ENCODE measurements around the gene FAAP100.
A peak's percentile ranks its signal among the peaks of the same experiment; 100 is the strongest.

The FAAP100 gene

GRCh38 chr17:81539961-81540675, 12.0 kb downstream of the FAAP100 start:
- POLR2A ChIA-PET: no interaction called here
- Histone ChIP-seq H3K4me1 (ENCODE audit: control extremely low read depth in 1 of 4, control insufficient read depth in 4 of 4, insufficient read depth in 4 of 4, low read length in 3 of 4) (peaks cover 0 to 14% (median 7%) of the 10 kb centered on the region in 4 experiments), H3K27ac (ENCODE audit: insufficient read depth in 1 of 2, low read depth in 1 of 2, low read length in 2 of 2, poor library complexity in 1 of 2, severe bottlenecking in 2 of 2) (no peak overlapping the region), H3K4me3 (ENCODE audit: control insufficient read depth in 1 of 7, extremely low read depth in 1 of 7, insufficient read depth in 4 of 7, low read depth in 2 of 7, low read length in 6 of 7) (no peak overlapping the region), H3K27me3 (replicated peaks in 2 of 5; ENCODE audit: control insufficient read depth in 4 of 5, insufficient read depth in 5 of 5, low read length in 4 of 5) (peaks cover 0 to 34% (median 10%) of the 10 kb centered on the region in 5 experiments), H3K36me3 (ENCODE audit: control insufficient read depth in 4 of 4, insufficient read depth in 4 of 4, low read length in 3 of 4) (peaks cover 3 to 60% (median 43%) of the 10 kb centered on the region in 4 experiments), H3K9me3 (ENCODE audit: control extremely low read depth in 1 of 5, control insufficient read depth in 4 of 5, insufficient read depth in 2 of 5, low read depth in 1 of 5, low read length in 4 of 5) (no peaks in the 10 kb centered on the region)
- CTCF ChIA-PET: interaction anchor here (0.7 to 4.1 kb wide), 2 partner anchors 61 to 286 kb away, joined by 3 to 19 read pairs; no protein-coding TSS in a partner anchor
- WGBS (ENCODE audit: insufficient coverage): 97% methylated on average over 25 of the region's 28 CpGs
- no peak for DNase-seq

GRCh38 chr17:81539571-81539900, 12.6 kb downstream of the FAAP100 start:
- peaks cover 0 to 39% (median 10%) of the 10 kb centered on the region in 5 experiments for H3K27me3 ChIP-seq (replicated peaks in 2 of 5; ENCODE audit: control insufficient read depth in 4 of 5, insufficient read depth in 5 of 5, low read length in 4 of 5)
- 98% methylated on average over 7 of the region's 10 CpGs for WGBS (ENCODE audit: insufficient coverage)
- no peak overlapping the region for H3K27ac ChIP-seq (ENCODE audit: insufficient read depth in 1 of 2, low read depth in 1 of 2, low read length in 2 of 2, poor library complexity in 1 of 2, severe bottlenecking in 2 of 2)
- H3K36me3 ChIP-seq (ENCODE audit: control insufficient read depth in 4 of 4, insufficient read depth in 4 of 4, low read length in 3 of 4): peaks cover 2 to 55% (median 39%) of the 10 kb centered on the region in 4 experiments
- H3K9me3 ChIP-seq (ENCODE audit: control extremely low read depth in 1 of 5, control insufficient read depth in 4 of 5, insufficient read depth in 2 of 5, low read depth in 1 of 5, low read length in 4 of 5): no peaks in the 10 kb centered on the region
- H3K4me3 ChIP-seq (ENCODE audit: control insufficient read depth in 1 of 7, extremely low read depth in 1 of 7, insufficient read depth in 4 of 7, low read depth in 2 of 7, low read length in 6 of 7): no peak overlapping the region
- ChIA-PET POLR2A (no interaction called here), CTCF (interaction anchor here (0.9 to 4.1 kb wide), 3 partner anchors 55 to 286 kb away, joined by 3 to 19 read pairs (median 6); no protein-coding TSS in a partner anchor)
- peaks cover 0 to 14% (median 7%) of the 10 kb centered on the region in 4 experiments for H3K4me1 ChIP-seq (ENCODE audit: control extremely low read depth in 1 of 4, control insufficient read depth in 4 of 4, insufficient read depth in 4 of 4, low read length in 3 of 4)
- DNase-seq: no peak

GRCh38 chr17:81538651-81539570, 13.2 kb downstream of the FAAP100 start:
- H3K36me3 ChIP-seq (ENCODE audit: control insufficient read depth in 4 of 4, insufficient read depth in 4 of 4, low read length in 3 of 4): peaks cover 0 to 48% (median 33%) of the 10 kb centered on the region in 4 experiments
- peaks cover 0 to 16% (median 7%) of the 10 kb centered on the region in 4 experiments for H3K4me1 ChIP-seq (ENCODE audit: control extremely low read depth in 1 of 4, control insufficient read depth in 4 of 4, insufficient read depth in 4 of 4, low read length in 3 of 4)
- H3K9me3 ChIP-seq (ENCODE audit: control extremely low read depth in 1 of 5, control insufficient read depth in 4 of 5, insufficient read depth in 2 of 5, low read depth in 1 of 5, low read length in 4 of 5): no peaks in the 10 kb centered on the region
- WGBS (ENCODE audit: insufficient coverage): 96% methylated on average over 22 of the region's 26 CpGs
- CTCF ChIA-PET: interaction anchor here (0.9 to 4.1 kb wide), 13 partner anchors 11 to 287 kb away, joined by 3 to 19 read pairs (median 3); no protein-coding TSS in a partner anchor
- no peak overlapping the region for H3K4me3 ChIP-seq (ENCODE audit: control insufficient read depth in 1 of 7, extremely low read depth in 1 of 7, insufficient read depth in 4 of 7, low read depth in 2 of 7, low read length in 6 of 7)
- DNase-seq: no peak
- H3K27ac ChIP-seq (ENCODE audit: insufficient read depth in 1 of 2, low read depth in 1 of 2, low read length in 2 of 2, poor library complexity in 1 of 2, severe bottlenecking in 2 of 2): no peak overlapping the region
- H3K27me3 ChIP-seq (replicated peaks in 2 of 5; ENCODE audit: control insufficient read depth in 4 of 5, insufficient read depth in 5 of 5, low read length in 4 of 5): peaks cover 0 to 43% (median 10%) of the 10 kb centered on the region in 5 experiments
- POLR2A ChIA-PET: no interaction called here

DNA sequence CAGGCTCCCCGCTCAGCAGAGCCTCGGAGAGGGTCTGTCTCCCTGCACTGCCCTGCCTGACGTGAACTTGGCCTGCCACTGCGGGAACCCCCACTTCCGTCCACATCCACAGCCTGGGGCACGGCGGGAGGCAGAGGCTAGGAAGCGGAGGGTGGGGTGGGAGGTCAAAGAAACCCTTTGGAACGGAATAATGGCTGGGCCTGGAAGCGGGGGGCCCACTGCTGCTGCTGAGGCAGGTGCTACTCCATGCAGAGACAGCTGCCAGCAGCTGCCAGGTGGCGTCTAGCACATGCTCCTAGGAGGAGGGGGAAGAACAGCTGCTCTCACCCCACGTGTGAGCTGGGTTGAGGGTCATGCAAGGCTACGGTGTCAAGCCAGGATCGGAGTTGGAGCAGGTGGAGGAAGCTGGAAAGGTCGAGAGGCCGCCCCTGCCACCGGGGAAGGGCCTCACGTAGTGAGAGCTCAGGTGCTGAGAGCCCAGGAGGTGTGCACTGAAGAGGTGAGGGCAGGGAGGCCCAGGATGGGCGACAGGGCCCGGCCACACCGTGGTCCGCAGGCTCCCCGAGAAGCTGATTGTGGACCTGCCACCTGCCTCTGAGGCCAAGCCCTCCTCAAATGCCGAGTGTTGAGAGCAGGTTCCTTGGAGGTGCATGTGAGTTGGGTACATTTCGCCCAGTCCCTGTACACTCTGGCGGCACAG, 14.1 kb downstream of the FAAP100 start:
- Histone ChIP-seq H3K4me3 (ENCODE audit: control insufficient read depth in 1 of 7, extremely low read depth in 1 of 7, insufficient read depth in 4 of 7, low read depth in 2 of 7, low read length in 6 of 7) (no peak overlapping the region), H3K4me1 (ENCODE audit: control extremely low read depth in 1 of 4, control insufficient read depth in 4 of 4, insufficient read depth in 4 of 4, low read length in 3 of 4) (peaks cover 0 to 19% (median 9%) of the 10 kb centered on the region in 4 experiments), H3K27ac (ENCODE audit: insufficient read depth in 1 of 2, low read depth in 1 of 2, low read length in 2 of 2, poor library complexity in 1 of 2, severe bottlenecking in 2 of 2) (no peak overlapping the region), H3K9me3 (ENCODE audit: control extremely low read depth in 1 of 5, control insufficient read depth in 4 of 5, insufficient read depth in 2 of 5, low read depth in 1 of 5, low read length in 4 of 5) (no peaks in the 10 kb centered on the region), H3K36me3 (ENCODE audit: control insufficient read depth in 4 of 4, insufficient read depth in 4 of 4, low read length in 3 of 4) (peaks cover 0 to 39% (median 29%) of the 10 kb centered on the region in 4 experiments), H3K27me3 (replicated peaks in 2 of 5; ENCODE audit: control insufficient read depth in 4 of 5, insufficient read depth in 5 of 5, low read length in 4 of 5) (peaks cover 0 to 49% (median 10%) of the 10 kb centered on the region in 5 experiments)
- whole genome bisulfite sequencing (ENCODE audit: insufficient coverage): 85% methylated on average over 16 of the region's 26 CpGs
- ChIA-PET POLR2A (no interaction called here), CTCF (interaction anchor here (0.8 to 4.1 kb wide), 15 partner anchors 10 to 286 kb away, joined by 3 to 19 read pairs (median 3); partner anchors contain the start of gene FSCN2)
- DNase-seq: no peak

- Histone ChIP-seq H3K4me1 (ENCODE audit: control extremely low read depth in 1 of 4, control insufficient read depth in 4 of 4, insufficient read depth in 4 of 4, low read length in 3 of 4) (peaks cover 0 to 19% (median 9%) of the 10 kb centered on the region in 4 experiments), H3K27ac (ENCODE audit: insufficient read depth in 1 of 2, low read depth in 1 of 2, low read length in 2 of 2, poor library complexity in 1 of 2, severe bottlenecking in 2 of 2) (no peak overlapping the region), H3K36me3 (ENCODE audit: control insufficient read depth in 4 of 4, insufficient read depth in 4 of 4, low read length in 3 of 4) (peaks cover 0 to 33% (median 24%) of the 10 kb centered on the region in 4 experiments), H3K27me3 (replicated peaks in 2 of 5; ENCODE audit: control insufficient read depth in 4 of 5, insufficient read depth in 5 of 5, low read length in 4 of 5) (peaks cover 0 to 53% (median 10%) of the 10 kb centered on the region in 5 experiments), H3K9me3 (ENCODE audit: control extremely low read depth in 1 of 5, control insufficient read depth in 4 of 5, insufficient read depth in 2 of 5, low read depth in 1 of 5, low read length in 4 of 5) (no peaks in the 10 kb centered on the region), H3K4me3 (ENCODE audit: control insufficient read depth in 1 of 7, extremely low read depth in 1 of 7, insufficient read depth in 4 of 7, low read depth in 2 of 7, low read length in 6 of 7) (no peak overlapping the region)
- ChIA-PET CTCF (interaction anchor here (0.8 to 4.1 kb wide), 14 partner anchors 10 to 286 kb away, joined by 3 to 19 read pairs (median 3); partner anchors contain the start of gene FSCN2), POLR2A (no interaction called here)
- DNase-seq: peak in 2 of 3 donors; percentile 66 to 71
- 21% methylated on average over 10 of the region's 17 CpGs for WGBS (ENCODE audit: insufficient coverage)
These were observed 14.8 kb downstream of the FAAP100 start for GRCh38 chr17:81537343-81537855.
